ENCODE results near the gene BICC1.

BICC1 gene

GRCh38 chr10:58743466-58744115, 230.9 kb downstream of the BICC1 start:
- H3K27me3 ChIP-seq (replicated peaks), result no peaks in the 10 kb centered on the region
- in situ Hi-C loops (cut with HindIII; ENCODE audit: low pct_ligation_motif_present, low sequenced_read_pairs), result no loop called here
- peak overlapping the region; percentile 59 for H3K27ac ChIP-seq
- no peaks in the 10 kb centered on the region for H3K36me3 ChIP-seq (replicated peaks)
- H3K4me3 ChIP-seq (ENCODE audit: low read depth, low read length), result no peak overlapping the region
- no peak for TF ChIP-seq CTCF (IDR thresholded peaks at IDR 0.05; ENCODE audit: low read depth, low read length, missing control alignments)
- peak; percentile 94 for DNase-seq

GRCh38 chr10:58746474-58747185, 234.0 kb downstream of the BICC1 start:
- Histone ChIP-seq H3K27me3 (replicated peaks) (no peaks in the 10 kb centered on the region), H3K4me3 (ENCODE audit: low read depth, low read length) (no peak overlapping the region), H3K27ac (no peak overlapping the region), H3K36me3 (replicated peaks) (no peaks in the 10 kb centered on the region)
- DNase-seq, result no peak
- in situ Hi-C loops (cut with HindIII; ENCODE audit: low pct_ligation_motif_present, low sequenced_read_pairs), result no loop called here
- no peak for TF ChIP-seq CTCF (IDR thresholded peaks at IDR 0.05; ENCODE audit: low read depth, low read length, missing control alignments)

- no peaks in the 10 kb centered on the region for H3K27me3 ChIP-seq (replicated peaks)
- H3K4me3 ChIP-seq (ENCODE audit: low read depth, low read length), result no peak overlapping the region
- no peak overlapping the region for H3K27ac ChIP-seq
- in situ Hi-C loops (cut with HindIII; ENCODE audit: low pct_ligation_motif_present, low sequenced_read_pairs), result no loop called here
- no peak for TF ChIP-seq CTCF (IDR thresholded peaks at IDR 0.05; ENCODE audit: low read depth, low read length, missing control alignments)
- DNase-seq, result no peak
- H3K36me3 ChIP-seq (replicated peaks), result no peaks in the 10 kb centered on the region
Measured at GRCh38 chr10:58747687-58748086, 235.0 kb downstream of the BICC1 start.

- H3K27ac ChIP-seq, result no peak overlapping the region
- in situ Hi-C loops (cut with HindIII; ENCODE audit: low pct_ligation_motif_present, low sequenced_read_pairs), result no loop called here
- no peaks in the 10 kb centered on the region for H3K36me3 ChIP-seq (replicated peaks)
- DNase-seq, result no peak
- no peak for TF ChIP-seq CTCF (IDR thresholded peaks at IDR 0.05; ENCODE audit: low read depth, low read length, missing control alignments)
- no peak overlapping the region for H3K4me3 ChIP-seq (ENCODE audit: low read depth, low read length)
- H3K27me3 ChIP-seq (replicated peaks), result no peaks in the 10 kb centered on the region
Measured at GRCh38 chr10:58752665-58753064, 240.0 kb downstream of the BICC1 start.

- Histone ChIP-seq H3K27ac (no peak overlapping the region), H3K4me3 (ENCODE audit: low read depth, low read length) (no peak overlapping the region), H3K27me3 (replicated peaks) (no peaks in the 10 kb centered on the region), H3K36me3 (replicated peaks) (no peaks in the 10 kb centered on the region)
- no peak for DNase-seq
- no peak for TF ChIP-seq CTCF (IDR thresholded peaks at IDR 0.05; ENCODE audit: low read depth, low read length, missing control alignments)
- in situ Hi-C loops (cut with HindIII; ENCODE audit: low pct_ligation_motif_present, low sequenced_read_pairs), result no loop called here
Measured at GRCh38 chr10:58753425-58753824, 240.8 kb downstream of the BICC1 start.

All from brain microvascular endothelial cell (primary cell).